OCI-LY7 (cell line): Measurements from ENCODE around the gene DDX19B. TPM values are rescaled to one million over a fixed set of nuclear protein-coding genes. Genes with fewer than 3 reads are reported as not detected.

Experiments used
- BruUV-seq: library from RNA; stranded (reverse); fragments of 400-500 nt; replicated peaks from 2 replicates; lab custom pipeline; 2021; lab: Mats Ljungman, UMichigan
- CTCF ChIA-PET: fragments of 300-600 bp; sonication (Branson Sonifier 250); formaldehyde crosslinking; loops from one replicate; lab custom pipeline; 2022; ENCODE audit warnings: antibody characterized with exemption; ENCODE audit not compliant: unreplicated experiment; lab: Charles Lee
- POLR2A ChIA-PET: fragments of 300-600 bp; sonication (Branson Sonifier 250); formaldehyde crosslinking; loops from one replicate; lab custom pipeline; 2022; ENCODE audit warnings: antibody characterized with exemption; lab: Charles Lee
- DNase-seq: peaks from one replicate; pipeline ENCODE4 v3.0.0-alpha.2; 2015; ENCODE audit warnings: low spot score
- H2AFZ ChIP-seq: fragments of 200-600 bp; sonication (generic), shearing (Covaris generic); 2 replicates; pipeline ENCODE4 v1.6.1; 2014; ENCODE audit warnings: mild to moderate bottlenecking, antibody characterized with exemption, low read length, moderate library complexity
- H3K27ac ChIP-seq: fragments of 200-600 bp; sonication (generic); 2 replicates; pipeline ENCODE4 v1.5.1; 2014; ENCODE audit warnings: mixed run types, low read depth, mild to moderate bottlenecking, moderate library complexity, low read length, inconsistent platforms; ENCODE audit not compliant: poor library complexity, severe bottlenecking
- H3K36me3 ChIP-seq: fragments of 200-600 bp; sonication (generic); 2 replicates; pipeline ENCODE4 v1.6.1; 2014; ENCODE audit warnings: mild to moderate bottlenecking, antibody characterized with exemption, low read length, moderate library complexity, mixed read lengths; ENCODE audit not compliant: insufficient read depth
- H3K4me1 ChIP-seq: fragments of 200-600 bp; sonication (generic); 2 replicates; pipeline ENCODE4 v1.5.1; 2014; ENCODE audit warnings: mild to moderate bottlenecking, low read length; ENCODE audit not compliant: insufficient read depth, poor library complexity, severe bottlenecking
- H3K4me2 ChIP-seq: fragments of 200-600 bp; sonication (generic); 2 replicates; pipeline ENCODE4 v1.6.1; 2014; ENCODE audit warnings: mild to moderate bottlenecking, low read length
- H3K4me3 ChIP-seq: fragments of 200-600 bp; sonication (generic); 2 replicates; pipeline ENCODE4 v1.5.1; 2014; ENCODE audit warnings: mild to moderate bottlenecking, low read depth, low read length; ENCODE audit not compliant: poor library complexity, severe bottlenecking
- H3K79me2 ChIP-seq: fragments of 200-600 bp; sonication (generic); 2 replicates; pipeline ENCODE4 v1.6.1; 2016; ENCODE audit warnings: low read depth, mild to moderate bottlenecking, low read length, moderate library complexity, mixed read lengths; ENCODE audit not compliant: insufficient read depth
- H3K9me2 ChIP-seq: fragments of 200-600 bp; sonication (generic); 2 replicates; pipeline ENCODE4 v1.6.1; 2016; ENCODE audit warnings: mild to moderate bottlenecking, low read length, mixed read lengths; ENCODE audit not compliant: insufficient read depth
- H3K9me3 ChIP-seq: fragments of 200-600 bp; sonication (generic); 2 replicates; pipeline ENCODE4 v1.6.1; 2014; ENCODE audit warnings: mild to moderate bottlenecking, mixed run types, low read length, mixed read lengths
- H4K20me1 ChIP-seq: fragments of 200-600 bp; sonication (generic); 2 replicates; pipeline ENCODE4 v1.6.1; 2014; ENCODE audit warnings: mild to moderate bottlenecking, antibody characterized with exemption, low read length, moderate library complexity, mixed read lengths; ENCODE audit not compliant: insufficient read depth
- CTCF ChIP-seq: fragments of 200-600 bp; sonication (generic); conservative IDR thresholded peaks from 2 replicates; pipeline ENCODE4 v1.5.1; 2014; ENCODE audit warnings: mild to moderate bottlenecking, antibody characterized with exemption, low read length, moderate library complexity, mixed read lengths
- EZH2phosphoT487 ChIP-seq: fragments of 200-600 bp; sonication (generic); IDR thresholded peaks from 2 replicates; pipeline ENCODE4 v1.6.1; 2018; ENCODE audit warnings: low read depth, borderline replicate concordance, mild to moderate bottlenecking, mixed run types, antibody characterized with exemption, low read length, moderate library complexity, mixed read lengths
- intact Hi-C: fragments of 100-400 bp; cut with micrococcal nuclease; formaldehyde crosslinking; loops from one replicate; pipeline ENCODE4 v1.10.0; 2022; ENCODE audit not compliant: unreplicated experiment
- total RNA-seq, 2 experiments: library from RNA; depleted of rRNA in 1 of 2; stranded (reverse); fragments of >200 nt in 1 of 2; shearing (Covaris generic) in 1 of 2; gene quantifications; 2 replicates each; pipeline ENCODE4 v1.2.3, GENCODE V29; 2014 to 2022

DDX19B gene
- total RNA-seq, 2 experiments from 2014 or later: 18.7 to 22.8 TPM

GRCh38 chr16:70372921-70373728 lies 74.1 kb downstream of the DDX19B start:
- no peaks in the 10 kb centered on the region for H3K4me1 ChIP-seq
- ChIA-PET CTCF (interaction anchor here (0.5 kb wide), 1 partner anchor 93 kb away, joined by 3 read pairs; no protein-coding TSS in a partner anchor), POLR2A (interaction anchor here (0.6 to 0.7 kb wide), 4 partner anchors 67 to 1113 kb away, joined by 3 to 6 read pairs (median 4); no protein-coding TSS in a partner anchor)
- H3K4me2 ChIP-seq: no peak overlapping the region
- H3K79me2 ChIP-seq: 0 out of 2 replicates have a peak, but pooled peaks cover 3% of the 10 kb centered on the region
- TF ChIP-seq EZH2phosphoT487 (no peak), CTCF (no peak)
- H3K9me3 ChIP-seq: no peaks in the 10 kb centered on the region
- BruUV-seq: no TSS peak
- H4K20me1 ChIP-seq: peaks cover 3% of the 10 kb centered on the region; the same call in 1 of the 2 replicates
- H3K36me3 ChIP-seq: peaks cover 86% of the 10 kb centered on the region
- no peak overlapping the region for H3K4me3 ChIP-seq
- no peak overlapping the region for H2AFZ ChIP-seq
- no peaks in the 10 kb centered on the region for H3K9me2 ChIP-seq
- DNase-seq: no peak
- intact Hi-C loops: loop anchor here (5.0 kb wide), 1 partner anchor 279 kb away; no protein-coding TSS in a partner anchor
- H3K27ac ChIP-seq: no peak overlapping the region

DNA sequence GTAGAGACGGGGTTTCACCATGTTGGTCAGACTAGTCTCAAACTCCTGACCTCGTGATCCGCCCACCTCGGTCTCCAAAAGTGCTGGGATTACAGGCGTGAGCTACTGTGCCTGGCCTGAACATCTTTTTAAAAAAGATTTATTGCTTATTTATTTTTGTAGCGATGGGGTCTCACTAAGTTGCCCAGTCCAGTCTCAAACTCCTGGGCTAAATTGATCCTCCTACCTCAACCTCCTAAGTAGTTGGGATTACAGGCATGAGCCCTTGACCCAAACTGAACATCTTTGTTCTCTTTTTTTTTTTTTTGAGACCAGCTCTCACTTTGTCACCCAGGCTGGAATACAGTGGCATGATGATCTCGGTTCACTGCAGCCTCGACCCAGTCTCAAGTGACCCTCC lies 75.2 kb downstream of the DDX19B start:
- H3K4me1 ChIP-seq: peaks cover 2% of the 10 kb centered on the region
- H2AFZ ChIP-seq: no peak overlapping the region
- BruUV-seq: no TSS peak
- H3K4me2 ChIP-seq: no peak overlapping the region
- TF ChIP-seq EZH2phosphoT487: no peak
- no peak for TF ChIP-seq CTCF
- H3K9me3 ChIP-seq: no peaks in the 10 kb centered on the region
- ChIA-PET POLR2A (interaction anchor here (0.6 kb wide), 1 partner anchor 1096 kb away, joined by 5 read pairs; no protein-coding TSS in a partner anchor), CTCF (no interaction called here)
- no peak overlapping the region for H3K4me3 ChIP-seq
- H4K20me1 ChIP-seq: peaks cover 6% of the 10 kb centered on the region; the same call in 1 of the 2 replicates
- intact Hi-C loops: loop anchor here (5.0 kb wide), 1 partner anchor 278 kb away; no protein-coding TSS in a partner anchor
- no peak overlapping the region for H3K27ac ChIP-seq
- no peaks in the 10 kb centered on the region for H3K9me2 ChIP-seq
- peaks cover 11% of the 10 kb centered on the region; the same call in 1 of the 2 replicates for H3K79me2 ChIP-seq
- DNase-seq: no peak
- H3K36me3 ChIP-seq: peaks cover 84% of the 10 kb centered on the region
